Measurements from ENCODE around the gene CDKN2A. TPM values are rescaled to one million over a fixed set of nuclear protein-coding genes. Genes with fewer than 3 reads are reported as not detected.

Gene CDKN2A
- total and polyA plus RNA-seq, 4 donors: 2.3 to 9.4 (median 5.3) TPM

DNA sequence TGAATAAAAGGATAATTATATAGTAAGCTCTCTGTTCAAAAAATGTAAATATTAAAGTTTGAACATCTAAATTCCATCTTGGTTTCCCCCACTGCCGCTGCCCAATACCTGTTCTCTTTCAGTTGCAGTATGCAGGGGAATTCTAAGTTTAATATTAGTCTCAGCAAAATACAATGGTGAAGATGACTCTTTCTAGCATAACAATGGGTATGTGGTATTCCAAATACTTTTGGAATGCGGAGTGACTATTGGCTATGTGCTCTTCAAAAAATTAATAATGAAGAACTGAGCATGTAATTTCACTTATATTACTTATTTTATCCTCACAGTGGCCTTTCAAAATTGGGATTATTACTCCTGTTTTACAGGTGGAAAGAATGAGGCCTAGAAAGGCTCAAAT is 3.8 kb upstream of the CDKN2A start:
- intact Hi-C loops (cut with DNase I): no loop called here
- ATAC-seq (ENCODE audit: low FRiP score) (no peak), DNase-seq (no peak)
- Histone ChIP-seq H3K4me1 (ENCODE audit: control insufficient read depth in 1 of 2, insufficient read depth in 2 of 2, low read length in 2 of 2) (no peaks in the 10 kb centered on the region), H3K9me3 (ENCODE audit: control insufficient read depth, low read length) (no peaks in the 10 kb centered on the region), H3K36me3 (ENCODE audit: control insufficient read depth in 1 of 2, insufficient read depth in 2 of 2, low read length in 1 of 2) (no peaks in the 10 kb centered on the region), H3K4me3 (ENCODE audit: low read length in 2 of 2) (no peak overlapping the region), H3K27ac (ENCODE audit: low read depth in 1 of 2, low read length in 2 of 2) (no peak overlapping the region), H3K27me3 (ENCODE audit: control insufficient read depth in 1 of 2, insufficient read depth in 2 of 2, low read length in 1 of 2) (no peaks in the 10 kb centered on the region)
- 97 to 98% methylated on average over 2 of the region's 2 CpGs for WGBS, 2 donors

DNA sequence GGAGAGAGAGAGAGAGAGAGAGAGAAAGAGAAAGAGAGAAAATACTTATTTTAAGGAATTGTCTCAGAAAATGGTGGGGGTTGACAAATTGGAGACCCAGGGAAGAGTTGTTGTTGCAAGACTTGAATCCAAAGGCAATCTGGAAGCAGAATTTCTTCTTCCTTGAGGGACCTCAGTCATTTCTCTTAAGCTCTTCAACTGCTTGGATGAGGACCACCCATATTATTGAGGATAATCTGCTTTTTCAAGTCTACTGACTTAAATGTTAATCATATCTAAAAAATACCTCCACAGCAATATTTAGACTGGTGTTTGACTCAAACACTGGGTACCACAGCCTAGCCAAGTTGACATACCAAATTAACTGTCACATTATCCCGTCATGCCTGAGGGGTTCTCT is 3.3 kb upstream of the CDKN2A start:
- no peak overlapping the region for H3K4me3 ChIP-seq (ENCODE audit: low read length in 2 of 2)
- no peak for DNase-seq
- no peak overlapping the region for H3K27ac ChIP-seq (ENCODE audit: low read depth in 1 of 2, low read length in 2 of 2)
- WGBS, 2 donors: 91 to 99% methylated on average over 1 of the region's 1 CpG
- intact Hi-C loops (cut with DNase I): no loop called here
- no peaks in the 10 kb centered on the region for H3K36me3 ChIP-seq (ENCODE audit: control insufficient read depth in 1 of 2, insufficient read depth in 2 of 2, low read length in 1 of 2)
- no peaks in the 10 kb centered on the region for H3K4me1 ChIP-seq (ENCODE audit: control insufficient read depth in 1 of 2, insufficient read depth in 2 of 2, low read length in 2 of 2)
- no peaks in the 10 kb centered on the region for H3K9me3 ChIP-seq (ENCODE audit: control insufficient read depth, low read length)
- no peaks in the 10 kb centered on the region for H3K27me3 ChIP-seq (ENCODE audit: control insufficient read depth in 1 of 2, insufficient read depth in 2 of 2, low read length in 1 of 2)
- no peak for ATAC-seq (ENCODE audit: low FRiP score)

DNA sequence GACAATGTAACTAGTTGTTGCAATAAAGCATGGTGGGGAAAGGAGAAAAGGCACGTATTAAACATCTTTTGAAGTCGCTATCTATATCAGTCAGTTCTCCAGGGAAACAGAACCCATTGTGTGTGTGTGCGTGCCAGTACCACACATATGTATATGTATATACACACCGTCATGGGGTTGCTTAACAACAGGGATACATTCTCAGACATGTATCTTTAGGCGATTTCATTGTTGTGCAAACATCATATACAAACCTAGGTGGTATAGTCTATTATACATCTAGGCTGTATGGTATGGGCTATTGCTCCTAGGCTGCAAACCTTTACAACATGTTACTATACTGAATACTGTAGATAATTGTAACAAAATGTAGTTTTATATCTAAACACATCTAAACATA is 2.7 kb upstream of the CDKN2A start:
- Histone ChIP-seq H3K27me3 (ENCODE audit: control insufficient read depth in 1 of 2, insufficient read depth in 2 of 2, low read length in 1 of 2) (no peaks in the 10 kb centered on the region), H3K9me3 (ENCODE audit: control insufficient read depth, low read length) (no peaks in the 10 kb centered on the region), H3K36me3 (ENCODE audit: control insufficient read depth in 1 of 2, insufficient read depth in 2 of 2, low read length in 1 of 2) (no peaks in the 10 kb centered on the region), H3K4me1 (ENCODE audit: control insufficient read depth in 1 of 2, insufficient read depth in 2 of 2, low read length in 2 of 2) (no peaks in the 10 kb centered on the region), H3K4me3 (ENCODE audit: low read length in 2 of 2) (no peak overlapping the region), H3K27ac (ENCODE audit: low read depth in 1 of 2, low read length in 2 of 2) (no peak overlapping the region)
- 88 to 98% methylated on average over 5 of the region's 5 CpGs for WGBS, 2 donors
- intact Hi-C loops (cut with DNase I): no loop called here
- ATAC-seq (ENCODE audit: low FRiP score) (no peak), DNase-seq (no peak)

DNA sequence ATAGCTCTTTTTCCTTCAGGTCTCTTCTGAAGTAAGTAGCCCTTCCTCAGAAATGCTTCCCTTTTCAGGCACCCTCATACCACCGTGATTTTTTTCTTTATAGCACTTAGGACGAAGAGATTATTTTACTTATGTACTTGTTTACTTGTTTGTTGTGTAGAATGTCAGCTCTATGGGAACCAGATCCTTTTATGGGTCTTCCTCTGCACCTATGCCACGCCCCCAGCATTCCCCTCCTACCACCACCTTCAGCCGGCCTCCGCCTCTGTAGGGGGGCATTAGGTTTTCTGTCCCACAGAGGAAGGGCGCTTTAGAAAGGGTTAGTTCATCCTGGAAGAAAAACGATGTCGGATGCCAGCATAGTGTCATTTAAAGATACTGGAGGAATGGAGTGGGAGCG is 2.2 kb upstream of the CDKN2A start:
- H3K9me3 ChIP-seq (ENCODE audit: control insufficient read depth, low read length): no peaks in the 10 kb centered on the region
- no peak for ATAC-seq (ENCODE audit: low FRiP score)
- H3K4me1 ChIP-seq (ENCODE audit: control insufficient read depth in 1 of 2, insufficient read depth in 2 of 2, low read length in 2 of 2): no peaks in the 10 kb centered on the region
- 92 to 94% methylated on average over 9 of the region's 9 CpGs for WGBS, 2 donors
- intact Hi-C loops (cut with DNase I): no loop called here
- H3K27me3 ChIP-seq (ENCODE audit: control insufficient read depth in 1 of 2, insufficient read depth in 2 of 2, low read length in 1 of 2): no peaks in the 10 kb centered on the region
- no peak overlapping the region for H3K27ac ChIP-seq (ENCODE audit: low read depth in 1 of 2, low read length in 2 of 2)
- H3K36me3 ChIP-seq (ENCODE audit: control insufficient read depth in 1 of 2, insufficient read depth in 2 of 2, low read length in 1 of 2): no peaks in the 10 kb centered on the region
- H3K4me3 ChIP-seq (ENCODE audit: low read length in 2 of 2): no peak overlapping the region
- DNase-seq: no peak

DNA sequence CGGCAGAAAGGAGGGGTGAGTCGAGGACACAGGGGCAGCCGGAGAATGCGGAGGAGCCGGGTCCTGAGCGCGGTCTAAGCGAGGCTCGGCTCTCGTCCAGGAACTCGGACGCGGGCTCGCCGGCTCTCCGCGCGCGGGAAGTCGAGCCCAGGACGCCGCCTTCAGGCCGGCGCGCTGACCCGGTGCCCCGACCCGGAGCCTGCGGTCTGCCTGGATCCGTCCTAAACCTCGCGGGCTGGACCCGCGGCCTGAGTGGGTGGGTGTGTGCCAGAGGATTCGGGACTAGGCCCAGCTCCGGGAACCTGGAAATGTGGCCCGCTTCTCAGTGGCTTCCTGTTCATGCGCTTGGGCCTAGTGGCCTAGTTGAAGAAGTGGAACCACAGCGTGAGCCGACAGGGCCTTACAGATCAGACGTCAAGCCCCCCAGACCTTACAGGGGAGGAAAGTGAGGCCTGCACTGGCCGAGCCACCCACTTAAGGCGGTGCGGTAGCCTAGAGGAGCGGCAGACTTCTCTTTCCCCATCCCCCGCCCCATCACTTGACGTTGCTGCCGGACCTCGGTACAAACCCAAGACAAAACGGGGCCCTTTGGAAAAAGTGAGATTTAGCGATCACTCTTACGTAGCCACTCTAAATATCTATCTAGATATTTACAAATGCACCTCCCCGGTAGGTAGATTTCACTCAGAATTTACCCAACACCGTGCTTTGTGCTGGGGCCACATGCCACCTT is 1.6 kb upstream of the CDKN2A start:
- H3K4me3 ChIP-seq (ENCODE audit: low read length in 2 of 2): peak overlapping the region; percentile 64 to 72
- peak; percentile 69 to 86 for DNase-seq
- intact Hi-C loops (cut with DNase I): no loop called here
- H3K27ac ChIP-seq (ENCODE audit: low read depth in 1 of 2, low read length in 2 of 2): no peak overlapping the region
- H3K27me3 ChIP-seq (ENCODE audit: control insufficient read depth in 1 of 2, insufficient read depth in 2 of 2, low read length in 1 of 2): no peaks in the 10 kb centered on the region
- no peaks in the 10 kb centered on the region for H3K4me1 ChIP-seq (ENCODE audit: control insufficient read depth in 1 of 2, insufficient read depth in 2 of 2, low read length in 2 of 2)
- no peaks in the 10 kb centered on the region for H3K9me3 ChIP-seq (ENCODE audit: control insufficient read depth, low read length)
- no peaks in the 10 kb centered on the region for H3K36me3 ChIP-seq (ENCODE audit: control insufficient read depth in 1 of 2, insufficient read depth in 2 of 2, low read length in 1 of 2)
- peak; percentile 67 for ATAC-seq (ENCODE audit: low FRiP score)
- 30% methylated on average over 54 of the region's 54 CpGs for WGBS, 2 donors

DNA sequence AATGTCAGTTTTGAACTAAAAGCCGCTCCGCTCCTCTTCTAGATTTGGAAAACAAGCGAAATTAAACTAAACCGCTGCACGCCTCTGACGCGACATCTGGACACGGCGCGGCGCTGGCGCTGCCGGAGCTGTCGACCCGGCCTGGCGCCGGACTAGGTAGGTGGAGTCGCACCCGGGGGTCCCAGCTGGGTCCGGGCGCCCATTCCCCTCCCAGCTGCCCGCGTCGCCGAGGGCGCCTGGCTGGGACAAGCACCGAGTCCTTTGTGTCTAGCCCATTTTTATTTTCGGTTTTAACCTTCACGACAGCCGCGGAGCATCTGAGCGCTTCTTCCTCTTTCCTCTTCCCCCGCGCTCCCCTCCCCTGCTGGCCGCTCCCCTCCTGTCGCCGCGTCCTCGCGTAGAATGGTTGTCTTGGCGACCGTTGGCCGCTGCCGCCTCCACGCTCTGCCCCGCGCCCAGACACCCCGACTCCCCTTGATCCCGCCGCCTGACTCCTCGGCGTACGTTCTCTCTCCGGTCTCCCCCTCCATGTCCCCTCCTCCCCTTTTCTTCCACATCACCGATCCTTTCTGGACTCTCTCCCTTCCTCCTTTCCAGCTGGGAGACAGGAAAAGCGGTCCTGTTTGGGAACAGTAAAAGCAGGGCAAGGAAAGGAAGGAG is 944 bp upstream of the CDKN2A start:
- H3K4me3 ChIP-seq (ENCODE audit: low read length in 2 of 2): peak overlapping the region; percentile 64 to 72
- H3K4me1 ChIP-seq (ENCODE audit: control insufficient read depth in 1 of 2, insufficient read depth in 2 of 2, low read length in 2 of 2): no peaks in the 10 kb centered on the region
- no peaks in the 10 kb centered on the region for H3K36me3 ChIP-seq (ENCODE audit: control insufficient read depth in 1 of 2, insufficient read depth in 2 of 2, low read length in 1 of 2)
- ATAC-seq (ENCODE audit: low FRiP score): peak; percentile 80
- intact Hi-C loops (cut with DNase I): no loop called here
- H3K27me3 ChIP-seq (ENCODE audit: control insufficient read depth in 1 of 2, insufficient read depth in 2 of 2, low read length in 1 of 2): no peaks in the 10 kb centered on the region
- no peaks in the 10 kb centered on the region for H3K9me3 ChIP-seq (ENCODE audit: control insufficient read depth, low read length)
- WGBS, 2 donors: 0 to 1% methylated on average over 55 to 56 of the region's 56 CpGs
- peak; percentile 89 to 91 for DNase-seq
- H3K27ac ChIP-seq (ENCODE audit: low read depth in 1 of 2, low read length in 2 of 2): no peak overlapping the region

DNA sequence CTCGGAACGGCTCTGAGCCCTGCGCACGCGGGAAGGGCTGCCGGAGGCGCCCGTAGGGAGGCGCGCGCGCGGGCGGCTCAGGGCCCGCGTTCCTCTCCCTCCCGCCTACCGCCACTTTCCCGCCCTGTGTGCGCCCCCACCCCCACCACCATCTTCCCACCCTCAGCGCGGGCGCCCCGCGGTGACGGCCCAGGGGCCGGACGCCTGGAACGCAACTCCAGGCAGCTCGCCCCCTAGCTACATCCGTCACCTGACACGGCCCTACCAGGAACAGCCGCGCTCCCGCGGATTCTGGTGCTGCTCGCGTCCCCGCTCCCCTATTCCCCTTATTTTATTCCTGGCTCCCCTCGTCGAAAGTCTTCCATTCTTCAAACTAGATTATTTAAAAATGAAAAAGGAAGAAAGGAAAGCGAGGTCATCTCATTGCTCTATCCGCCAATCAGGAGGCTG is 389 bp upstream of the CDKN2A start, which contains the start of gene CDKN2B-AS1:
Gene CDKN2B-AS1, plus strand, starts transcription at position 236 of the 450 bp plus-strand sequence.
- no peaks in the 10 kb centered on the region for H3K36me3 ChIP-seq (ENCODE audit: control insufficient read depth in 1 of 2, insufficient read depth in 2 of 2, low read length in 1 of 2)
- no peaks in the 10 kb centered on the region for H3K4me1 ChIP-seq (ENCODE audit: control insufficient read depth in 1 of 2, insufficient read depth in 2 of 2, low read length in 2 of 2)
- ATAC-seq (ENCODE audit: low FRiP score): peak; percentile 72
- no peaks in the 10 kb centered on the region for H3K27me3 ChIP-seq (ENCODE audit: control insufficient read depth in 1 of 2, insufficient read depth in 2 of 2, low read length in 1 of 2)
- no peaks in the 10 kb centered on the region for H3K9me3 ChIP-seq (ENCODE audit: control insufficient read depth, low read length)
- no peak within 1 kb of the TSS for H3K27ac ChIP-seq (ENCODE audit: low read depth in 1 of 2, low read length in 2 of 2)
- WGBS, 2 donors: 1% methylated on average over 19 to 43 of the region's 43 CpGs
- peak within 1 kb of the TSS; percentile 64 to 72 for H3K4me3 ChIP-seq (ENCODE audit: low read length in 2 of 2)
- intact Hi-C loops (cut with DNase I): no loop called here
- DNase-seq: peak; percentile 72 to 80

DNA sequence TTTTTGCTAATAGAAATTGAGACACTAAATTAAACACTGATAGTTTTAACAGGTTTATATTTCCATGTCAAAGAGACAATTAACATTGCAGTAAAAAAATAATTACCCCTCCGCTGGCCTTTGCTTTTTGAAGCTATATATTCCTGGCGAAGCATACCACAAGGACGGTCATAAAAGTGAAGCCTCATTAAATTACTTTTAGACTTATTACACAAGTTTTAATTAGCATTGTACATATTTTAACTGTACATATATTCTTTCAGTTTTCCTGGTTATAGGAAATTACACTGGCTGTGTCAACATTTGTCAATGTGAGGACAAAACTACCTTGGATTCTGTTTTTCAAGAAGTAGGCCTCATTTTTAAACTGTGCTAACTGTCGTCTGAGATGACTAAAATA is 1.2 kb downstream of the CDKN2A start:
- H3K36me3 ChIP-seq (ENCODE audit: control insufficient read depth in 1 of 2, insufficient read depth in 2 of 2, low read length in 1 of 2): no peaks in the 10 kb centered on the region
- no peaks in the 10 kb centered on the region for H3K4me1 ChIP-seq (ENCODE audit: control insufficient read depth in 1 of 2, insufficient read depth in 2 of 2, low read length in 2 of 2)
- H3K27ac ChIP-seq (ENCODE audit: low read depth in 1 of 2, low read length in 2 of 2): no peak overlapping the region
- DNase-seq (no peak), ATAC-seq (ENCODE audit: low FRiP score) (no peak)
- H3K9me3 ChIP-seq (ENCODE audit: control insufficient read depth, low read length): no peaks in the 10 kb centered on the region
- H3K4me3 ChIP-seq (ENCODE audit: low read length in 2 of 2): no peak overlapping the region
- intact Hi-C loops (cut with DNase I): no loop called here
- 98% methylated on average over 4 of the region's 4 CpGs for WGBS, 2 donors
- H3K27me3 ChIP-seq (ENCODE audit: control insufficient read depth in 1 of 2, insufficient read depth in 2 of 2, low read length in 1 of 2): no peaks in the 10 kb centered on the region
